ENCODE measurements around the gene LITAF. TPM values are rescaled to one million over a fixed set of nuclear protein-coding genes. Genes with fewer than 3 reads are reported as not detected.

Gene LITAF
- total RNA-seq, 1 experiment from 2014 or later, result 244 TPM

DNA sequence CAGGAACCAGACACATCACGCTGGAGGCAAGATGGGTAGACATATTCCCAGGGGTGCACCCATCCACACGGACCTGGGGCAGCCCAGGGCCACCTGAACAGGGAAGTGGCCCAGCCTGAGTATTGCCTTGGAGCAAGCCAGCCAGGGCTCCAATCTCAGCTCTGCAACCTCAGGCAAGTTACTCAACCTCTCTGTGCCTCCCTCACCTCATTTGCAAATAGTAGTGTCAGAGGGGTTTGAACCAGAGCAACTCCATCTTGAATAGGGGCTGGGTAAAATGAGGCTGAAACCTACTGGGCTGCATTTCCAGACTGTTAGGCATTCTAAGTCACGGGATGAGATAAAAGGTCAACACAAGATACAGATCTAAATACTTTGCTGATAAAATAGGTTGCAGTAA is 46.4 kb upstream of the LITAF start:
- Histone ChIP-seq H3K27me3 (ENCODE audit: insufficient read depth, low read depth) (no peaks in the 10 kb centered on the region), H3K4me2 (no peak overlapping the region), H3K36me3 (ENCODE audit: low read depth) (no peaks in the 10 kb centered on the region), H3K9me3 (ENCODE audit: insufficient read depth, low read depth) (no peaks in the 10 kb centered on the region), H3F3A (ENCODE audit: insufficient read depth, low read depth) (peaks cover 20% of the 10 kb centered on the region), H3K4me1 (replicated peaks; ENCODE audit: insufficient read depth) (peaks cover 49% of the 10 kb centered on the region), H3K79me2 (ENCODE audit: low read depth) (no peaks in the 10 kb centered on the region), H3K4me3 (no peak overlapping the region), H2AFZ (no peak overlapping the region), H4K20me1 (ENCODE audit: insufficient read depth) (no peaks in the 10 kb centered on the region), H3K9me2 (ENCODE audit: insufficient read depth) (no peaks in the 10 kb centered on the region), H3K27ac (no peak overlapping the region)
- ChIA-PET CTCF (no interaction called here), POLR2A (ENCODE audit: unreplicated experiment) (interaction anchor here (0.6 kb wide), 2 partner anchors 36 to 136 kb away, joined by 4 read pairs; no protein-coding TSS in a partner anchor)
- no peak for DNase-seq
- BruUV-seq (replicated peaks), result no TSS peak
- intact Hi-C loops (cut with micrococcal nuclease; ENCODE audit: unreplicated experiment), result no loop called here
- no peak for TF ChIP-seq EZH2 (IDR thresholded peaks at IDR 0.05; ENCODE audit: low read depth)
- TF ChIP-seq, protein P1, sequence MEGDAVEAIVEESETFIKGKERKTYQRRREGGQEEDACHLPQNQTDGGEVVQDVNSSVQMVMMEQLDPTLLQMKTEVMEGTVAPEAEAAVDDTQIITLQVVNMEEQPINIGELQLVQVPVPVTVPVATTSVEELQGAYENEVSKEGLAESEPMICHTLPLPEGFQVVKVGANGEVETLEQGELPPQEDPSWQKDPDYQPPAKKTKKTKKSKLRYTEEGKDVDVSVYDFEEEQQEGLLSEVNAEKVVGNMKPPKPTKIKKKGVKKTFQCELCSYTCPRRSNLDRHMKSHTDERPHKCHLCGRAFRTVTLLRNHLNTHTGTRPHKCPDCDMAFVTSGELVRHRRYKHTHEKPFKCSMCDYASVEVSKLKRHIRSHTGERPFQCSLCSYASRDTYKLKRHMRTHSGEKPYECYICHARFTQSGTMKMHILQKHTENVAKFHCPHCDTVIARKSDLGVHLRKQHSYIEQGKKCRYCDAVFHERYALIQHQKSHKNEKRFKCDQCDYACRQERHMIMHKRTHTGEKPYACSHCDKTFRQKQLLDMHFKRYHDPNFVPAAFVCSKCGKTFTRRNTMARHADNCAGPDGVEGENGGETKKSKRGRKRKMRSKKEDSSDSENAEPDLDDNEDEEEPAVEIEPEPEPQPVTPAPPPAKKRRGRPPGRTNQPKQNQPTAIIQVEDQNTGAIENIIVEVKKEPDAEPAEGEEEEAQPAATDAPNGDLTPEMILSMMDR (conservative IDR thresholded peaks at IDR 0.05), result no peak

DNA sequence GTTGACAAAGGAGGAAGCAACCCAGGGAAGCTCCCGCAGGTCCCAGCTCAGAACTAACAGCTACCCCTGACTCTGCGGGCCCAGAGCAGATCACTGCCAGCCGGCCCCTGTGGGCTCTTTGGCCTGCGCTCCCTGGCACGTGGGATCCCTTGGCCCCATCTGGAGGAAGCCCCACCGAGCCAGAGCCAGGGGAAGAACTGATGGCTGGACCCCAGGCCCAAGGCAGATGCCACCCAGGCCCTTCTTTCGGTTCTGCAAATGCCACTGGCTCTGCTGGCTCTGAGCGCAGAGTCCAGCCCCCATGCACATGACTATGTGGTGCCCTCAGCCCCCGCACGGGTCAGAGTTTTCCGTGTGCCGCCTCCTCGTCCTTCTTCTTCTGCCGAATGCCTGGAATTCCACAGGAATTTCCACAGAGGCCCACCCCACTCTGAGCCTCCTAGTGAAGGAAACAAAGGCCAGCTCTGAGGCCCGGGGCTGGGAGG is 45.8 kb upstream of the LITAF start:
- BruUV-seq (replicated peaks), result no TSS peak
- POLR2A ChIA-PET (ENCODE audit: unreplicated experiment), result interaction anchor here (0.6 kb wide), 1 partner anchor 135 kb away, joined by 4 read pairs; no protein-coding TSS in a partner anchor

DNA sequence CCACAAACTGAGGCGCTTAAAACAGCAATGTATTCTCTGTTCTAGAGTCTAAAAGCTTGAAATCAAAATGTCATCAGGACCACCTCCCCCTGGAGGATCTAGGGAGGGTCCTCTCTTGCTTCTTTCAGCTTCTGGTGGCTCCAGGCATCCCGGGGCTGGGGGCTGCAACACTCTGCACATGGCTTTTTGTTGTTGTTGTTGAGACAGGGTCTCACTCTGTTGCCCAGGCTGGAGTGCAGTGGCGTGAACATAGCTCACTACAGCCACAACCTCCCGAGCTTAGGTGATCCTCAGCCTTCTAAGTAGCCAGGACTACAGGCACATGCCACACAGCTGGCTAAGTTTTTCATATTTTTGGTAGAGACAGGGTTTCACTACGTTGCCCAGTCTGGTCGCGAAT is 44.5 kb upstream of the LITAF start:
- H2AFZ ChIP-seq, result no peak overlapping the region
- no peaks in the 10 kb centered on the region for H3K27me3 ChIP-seq (ENCODE audit: insufficient read depth, low read depth)
- intact Hi-C loops (cut with micrococcal nuclease; ENCODE audit: unreplicated experiment), result no loop called here
- no peaks in the 10 kb centered on the region for H3K9me3 ChIP-seq (ENCODE audit: insufficient read depth, low read depth)
- H4K20me1 ChIP-seq (ENCODE audit: insufficient read depth), result no peaks in the 10 kb centered on the region
- ChIA-PET POLR2A (ENCODE audit: unreplicated experiment) (no interaction called here), CTCF (no interaction called here)
- H3F3A ChIP-seq (ENCODE audit: insufficient read depth, low read depth), result peaks cover 30% of the 10 kb centered on the region
- no peak overlapping the region for H3K27ac ChIP-seq
- TF ChIP-seq, protein P1 (conservative IDR thresholded peaks at IDR 0.05), result no peak
- no peak for TF ChIP-seq EZH2 (IDR thresholded peaks at IDR 0.05; ENCODE audit: low read depth)
- peaks cover 50% of the 10 kb centered on the region for H3K4me1 ChIP-seq (replicated peaks; ENCODE audit: insufficient read depth)
- no peaks in the 10 kb centered on the region for H3K79me2 ChIP-seq (ENCODE audit: low read depth)
- no peak overlapping the region for H3K4me3 ChIP-seq
- no peaks in the 10 kb centered on the region for H3K9me2 ChIP-seq (ENCODE audit: insufficient read depth)
- DNase-seq, result no peak
- BruUV-seq (replicated peaks), result no TSS peak
- H3K4me2 ChIP-seq, result no peak overlapping the region
- no peaks in the 10 kb centered on the region for H3K36me3 ChIP-seq (ENCODE audit: low read depth)

More for the DNA sequence above, 45.8 kb upstream of the LITAF start:
- intact Hi-C loops (cut with micrococcal nuclease; ENCODE audit: unreplicated experiment), result no loop called here
- TF ChIP-seq EZH2 (IDR thresholded peaks at IDR 0.05; ENCODE audit: low read depth), result no peak
- no peaks in the 10 kb centered on the region for H3K9me3 ChIP-seq (ENCODE audit: insufficient read depth, low read depth)
- H2AFZ ChIP-seq, result no peak overlapping the region
- H3K27me3 ChIP-seq (ENCODE audit: insufficient read depth, low read depth), result no peaks in the 10 kb centered on the region
- no peaks in the 10 kb centered on the region for H3K9me2 ChIP-seq (ENCODE audit: insufficient read depth)
- no peaks in the 10 kb centered on the region for H4K20me1 ChIP-seq (ENCODE audit: insufficient read depth)
- no peaks in the 10 kb centered on the region for H3K36me3 ChIP-seq (ENCODE audit: low read depth)
- no peak overlapping the region for H3K4me3 ChIP-seq
- CTCF ChIA-PET, result no interaction called here
- no peaks in the 10 kb centered on the region for H3K79me2 ChIP-seq (ENCODE audit: low read depth)
- no peak overlapping the region for H3K27ac ChIP-seq
- H3K4me2 ChIP-seq, result no peak overlapping the region
- peaks cover 23% of the 10 kb centered on the region for H3F3A ChIP-seq (ENCODE audit: insufficient read depth, low read depth)
- peaks cover 50% of the 10 kb centered on the region for H3K4me1 ChIP-seq (replicated peaks; ENCODE audit: insufficient read depth)
- no peak for DNase-seq

DNA sequence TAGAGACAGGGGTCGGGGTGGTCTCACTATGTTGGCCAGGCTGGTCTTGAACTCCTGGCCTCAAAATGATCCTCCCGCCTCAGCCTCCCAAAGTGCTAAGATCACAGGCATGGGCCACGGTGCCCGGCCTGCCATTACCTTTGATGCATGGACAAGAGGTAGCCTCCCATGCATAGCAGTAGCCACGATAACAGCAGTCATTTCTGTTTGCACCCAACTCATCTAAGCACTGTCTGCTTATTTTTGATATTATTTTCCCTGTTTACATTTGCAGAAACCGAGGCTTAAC is 44.0 kb upstream of the LITAF start:
- no peak overlapping the region for H3K4me2 ChIP-seq
- ChIA-PET CTCF (interaction anchor here (0.6 kb wide), 2 partner anchors 44 to 87 kb away, joined by 10 to 11 read pairs; partner anchors contain the start of gene LITAF), POLR2A (ENCODE audit: unreplicated experiment) (interaction anchor here (0.7 kb wide), 1 partner anchor 45 kb away, joined by 17 read pairs; no protein-coding TSS in a partner anchor)
- no peak overlapping the region for H3K4me3 ChIP-seq
- no peaks in the 10 kb centered on the region for H3K79me2 ChIP-seq (ENCODE audit: low read depth)
- H3K9me3 ChIP-seq (ENCODE audit: insufficient read depth, low read depth), result no peaks in the 10 kb centered on the region
- intact Hi-C loops (cut with micrococcal nuclease; ENCODE audit: unreplicated experiment), result no loop called here
- no peaks in the 10 kb centered on the region for H3K9me2 ChIP-seq (ENCODE audit: insufficient read depth)
- H3K27me3 ChIP-seq (ENCODE audit: insufficient read depth, low read depth), result no peaks in the 10 kb centered on the region
- H3K4me1 ChIP-seq (replicated peaks; ENCODE audit: insufficient read depth), result peaks cover 49% of the 10 kb centered on the region
- no peak for TF ChIP-seq EZH2 (IDR thresholded peaks at IDR 0.05; ENCODE audit: low read depth)
- TF ChIP-seq, protein P1 (conservative IDR thresholded peaks at IDR 0.05), result no peak
- DNase-seq, result no peak
- no peaks in the 10 kb centered on the region for H3K36me3 ChIP-seq (ENCODE audit: low read depth)
- BruUV-seq (replicated peaks), result no TSS peak
- H2AFZ ChIP-seq, result no peak overlapping the region
- no peaks in the 10 kb centered on the region for H4K20me1 ChIP-seq (ENCODE audit: insufficient read depth)
- peaks cover 25% of the 10 kb centered on the region for H3F3A ChIP-seq (ENCODE audit: insufficient read depth, low read depth)
- H3K27ac ChIP-seq, result no peak overlapping the region
